Measurements from ENCODE around the gene CDC23. TPM values are rescaled to one million over a fixed set of nuclear protein-coding genes. Genes with fewer than 3 reads are reported as not detected.

Gene CDC23
- total and polyA plus RNA-seq, 2 donors (not counting 1 experiment from before 2014, with no cell fraction given) = 11.8 to 35.4 TPM

DNA sequence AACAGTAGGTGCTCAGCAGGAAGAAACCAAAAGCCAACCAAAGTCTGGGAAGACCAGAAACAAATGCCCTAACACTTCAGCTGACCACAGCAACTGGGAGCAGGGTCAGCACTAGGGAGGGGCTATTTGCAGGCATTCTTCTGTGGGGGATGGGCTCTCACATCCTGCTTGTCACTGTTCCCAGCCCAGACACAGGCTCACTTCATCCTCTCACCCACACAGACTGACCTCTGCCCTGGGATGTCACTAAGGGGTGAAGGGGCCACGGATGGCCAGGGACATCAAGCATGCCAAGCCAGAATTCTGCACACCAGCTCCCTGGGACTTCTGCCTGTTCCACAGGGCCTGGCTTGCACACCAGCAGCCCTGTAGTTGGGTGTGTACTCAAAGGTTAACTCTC, 32.6 kb upstream of the CDC23 start:
- ChIA-PET CTCF (no interaction called here), POLR2A (no interaction called here)
- H3K4me3 Mint-ChIP-seq = no peak overlapping the region
- H3K4me1 ChIP-seq (ENCODE audit: control insufficient read depth in 2 of 2, insufficient read depth in 2 of 2, low read length in 2 of 2) = peaks cover 16 to 18% of the 10 kb centered on the region in 2 donors
- H2AFZ ChIP-seq (ENCODE audit: insufficient read depth, low read depth, low read length, poor library complexity, severe bottlenecking) = no peak overlapping the region
- no peak overlapping the region for H3K9ac ChIP-seq (ENCODE audit: low read length)
- DNase-seq = no peak
- H3K27me3 ChIP-seq (replicated peaks in 1 of 4; ENCODE audit: control extremely low read depth in 1 of 4, control insufficient read depth in 3 of 4, insufficient read depth in 4 of 4, low read length in 3 of 4) = peaks cover 0 to 34% (median 27%) of the 10 kb centered on the region in 4 experiments
- ATAC-seq (ENCODE audit: low read depth) = no peak
- peaks cover 37% of the 10 kb centered on the region for H3K27me3 Mint-ChIP-seq
- H3K36me3 ChIP-seq (replicated peaks in 1 of 2; ENCODE audit: control extremely low read depth in 1 of 2, control insufficient read depth in 1 of 2, extremely low read depth in 1 of 2, insufficient read depth in 2 of 2, low read length in 1 of 2) = no peaks in the 10 kb centered on the region
- H3K4me1 Mint-ChIP-seq = peaks cover 15% of the 10 kb centered on the region
- no peak overlapping the region for H3K27ac ChIP-seq (ENCODE audit: low read length in 2 of 2)
- intact Hi-C loops (cut with micrococcal nuclease) = no loop called here
- no peaks in the 10 kb centered on the region for H3K79me2 ChIP-seq (ENCODE audit: control insufficient read depth, insufficient read depth, low read length)
- no peak overlapping the region for H3K27ac Mint-ChIP-seq
- no CpG with 5 or more reads among the region's 1 CpG for WGBS (ENCODE audit: insufficient coverage)
- peaks cover 0 to 4% (median 0%) of the 10 kb centered on the region in 3 donors for H3K9me3 ChIP-seq (ENCODE audit: control extremely low read depth in 1 of 3, control insufficient read depth in 2 of 3, insufficient read depth in 1 of 3, low read length in 2 of 3)
- no peak overlapping the region for H3K4me2 ChIP-seq (replicated peaks; ENCODE audit: low read depth, low read length, poor library complexity, severe bottlenecking)
- no peak overlapping the region for H3K4me3 ChIP-seq (ENCODE audit: control extremely low read depth in 1 of 5, extremely low read depth in 1 of 5, insufficient read depth in 1 of 5, low read depth in 2 of 5, low read length in 4 of 5)
- TF ChIP-seq, protein P1, sequence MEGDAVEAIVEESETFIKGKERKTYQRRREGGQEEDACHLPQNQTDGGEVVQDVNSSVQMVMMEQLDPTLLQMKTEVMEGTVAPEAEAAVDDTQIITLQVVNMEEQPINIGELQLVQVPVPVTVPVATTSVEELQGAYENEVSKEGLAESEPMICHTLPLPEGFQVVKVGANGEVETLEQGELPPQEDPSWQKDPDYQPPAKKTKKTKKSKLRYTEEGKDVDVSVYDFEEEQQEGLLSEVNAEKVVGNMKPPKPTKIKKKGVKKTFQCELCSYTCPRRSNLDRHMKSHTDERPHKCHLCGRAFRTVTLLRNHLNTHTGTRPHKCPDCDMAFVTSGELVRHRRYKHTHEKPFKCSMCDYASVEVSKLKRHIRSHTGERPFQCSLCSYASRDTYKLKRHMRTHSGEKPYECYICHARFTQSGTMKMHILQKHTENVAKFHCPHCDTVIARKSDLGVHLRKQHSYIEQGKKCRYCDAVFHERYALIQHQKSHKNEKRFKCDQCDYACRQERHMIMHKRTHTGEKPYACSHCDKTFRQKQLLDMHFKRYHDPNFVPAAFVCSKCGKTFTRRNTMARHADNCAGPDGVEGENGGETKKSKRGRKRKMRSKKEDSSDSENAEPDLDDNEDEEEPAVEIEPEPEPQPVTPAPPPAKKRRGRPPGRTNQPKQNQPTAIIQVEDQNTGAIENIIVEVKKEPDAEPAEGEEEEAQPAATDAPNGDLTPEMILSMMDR (IDR thresholded peaks at IDR 0.05) = no peak
- TF ChIP-seq EZH2 (IDR thresholded peaks at IDR 0.05; ENCODE audit: borderline replicate concordance, insufficient read depth, low read depth, low read length, poor library complexity, severe bottlenecking) = no peak
- no peaks in the 10 kb centered on the region for H3K9me3 Mint-ChIP-seq (ENCODE audit: insufficient read depth)
- H4K20me1 ChIP-seq (ENCODE audit: control insufficient read depth, insufficient read depth, low read length, poor library complexity, severe bottlenecking) = no peaks in the 10 kb centered on the region

DNA sequence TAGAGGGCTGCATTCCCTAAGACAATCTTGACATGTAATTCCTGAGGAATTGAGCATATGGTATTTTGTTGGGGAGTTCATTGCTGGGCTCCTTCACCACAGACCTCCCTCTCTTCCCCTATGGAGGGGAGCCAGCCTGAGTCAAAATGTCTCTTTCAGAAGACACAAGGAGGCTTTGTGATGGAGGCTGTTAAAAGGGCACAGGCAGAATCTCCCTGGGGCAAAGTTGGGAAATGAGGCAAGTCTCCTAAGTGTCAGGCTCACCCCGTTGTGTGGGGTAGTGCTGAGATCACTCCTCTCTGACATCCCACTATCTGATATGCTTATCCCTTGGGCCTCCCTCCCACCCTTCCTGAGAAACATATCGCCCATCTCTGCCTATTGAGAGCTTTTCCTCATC, 30.7 kb upstream of the CDC23 start:
- H2AFZ ChIP-seq (ENCODE audit: insufficient read depth, low read depth, low read length, poor library complexity, severe bottlenecking) = no peak overlapping the region
- intact Hi-C loops (cut with micrococcal nuclease) = no loop called here
- H3K27ac ChIP-seq (ENCODE audit: low read length in 2 of 2) = no peak overlapping the region
- H3K36me3 ChIP-seq (replicated peaks in 1 of 2; ENCODE audit: control extremely low read depth in 1 of 2, control insufficient read depth in 1 of 2, extremely low read depth in 1 of 2, insufficient read depth in 2 of 2, low read length in 1 of 2) = no peaks in the 10 kb centered on the region
- ChIA-PET CTCF (no interaction called here), POLR2A (no interaction called here)
- peaks cover 0 to 52% (median 38%) of the 10 kb centered on the region in 4 experiments for H3K27me3 ChIP-seq (replicated peaks in 1 of 4; ENCODE audit: control extremely low read depth in 1 of 4, control insufficient read depth in 3 of 4, insufficient read depth in 4 of 4, low read length in 3 of 4)
- H3K4me2 ChIP-seq (replicated peaks; ENCODE audit: low read depth, low read length, poor library complexity, severe bottlenecking) = no peak overlapping the region
- no peak overlapping the region for H3K4me3 Mint-ChIP-seq
- no peaks in the 10 kb centered on the region for H3K9me3 Mint-ChIP-seq (ENCODE audit: insufficient read depth)
- peaks cover 19% of the 10 kb centered on the region for H3K4me1 Mint-ChIP-seq
- no peak for DNase-seq
- 80% methylated on average over 2 of the region's 2 CpGs for WGBS (ENCODE audit: insufficient coverage)
- H3K4me1 ChIP-seq (ENCODE audit: control insufficient read depth in 2 of 2, insufficient read depth in 2 of 2, low read length in 2 of 2) = peaks cover 17 to 21% of the 10 kb centered on the region in 2 donors
- no peaks in the 10 kb centered on the region for H3K79me2 ChIP-seq (ENCODE audit: control insufficient read depth, insufficient read depth, low read length)
- TF ChIP-seq EZH2 (IDR thresholded peaks at IDR 0.05; ENCODE audit: borderline replicate concordance, insufficient read depth, low read depth, low read length, poor library complexity, severe bottlenecking) = no peak
- TF ChIP-seq, protein P1 (IDR thresholded peaks at IDR 0.05) = no peak
- no peaks in the 10 kb centered on the region for H4K20me1 ChIP-seq (ENCODE audit: control insufficient read depth, insufficient read depth, low read length, poor library complexity, severe bottlenecking)
- no peak overlapping the region for H3K4me3 ChIP-seq (ENCODE audit: control extremely low read depth in 1 of 5, extremely low read depth in 1 of 5, insufficient read depth in 1 of 5, low read depth in 2 of 5, low read length in 4 of 5)
- no peak overlapping the region for H3K27ac Mint-ChIP-seq
- H3K9me3 ChIP-seq (ENCODE audit: control extremely low read depth in 1 of 3, control insufficient read depth in 2 of 3, insufficient read depth in 1 of 3, low read length in 2 of 3) = peaks cover 0 to 4% (median 0%) of the 10 kb centered on the region in 3 donors
- peaks cover 41% of the 10 kb centered on the region for H3K27me3 Mint-ChIP-seq
- ATAC-seq (ENCODE audit: low read depth) = no peak
- no peak overlapping the region for H3K9ac ChIP-seq (ENCODE audit: low read length)
